CD14-positive monocyte (primary cell): ENCODE measurements around the gene RUNX2. TPM values are rescaled to one million over a fixed set of nuclear protein-coding genes. Genes with fewer than 3 reads are reported as not detected.

Source experiments
- DNase-seq, 3 donors: peaks; one replicate each; pipeline ENCODE4 v3.0.0-alpha.2; 2011 to 2022
- H2AFZ ChIP-seq: 2 replicates; pipeline ENCODE4 v1.6.0; 2012; ENCODE audit warnings: mild to moderate bottlenecking, low read depth, low read length, inconsistent platforms; ENCODE audit not compliant: insufficient read depth, poor library complexity, severe bottlenecking
- H3K27ac ChIP-seq, 2 donors: 1 replicate in 1 of 2; 2 replicates in 1 of 2; pipeline ENCODE4 v1.5.1; 2012 to 2013; ENCODE audit warnings: low read length in 2 of 2, control low read depth in 1 of 2, inconsistent platforms in 1 of 2, low read depth in 1 of 2, mild to moderate bottlenecking in 1 of 2
- H3K27me3 ChIP-seq, 2 donors: one replicate each; pipeline versions ENCODE4 v1.6.0 to v1.6.1; 2011 to 2013; ENCODE audit warnings: low read length in 2 of 2; ENCODE audit not compliant: control insufficient read depth in 2 of 2, insufficient read depth in 2 of 2
- H3K36me3 ChIP-seq, 2 donors: replicated peaks in 1 of 2; 1 replicate in 1 of 2; 2 replicates in 1 of 2; pipeline versions ENCODE4 v1.5.1 to v1.6.1; 2012 to 2013; ENCODE audit warnings: low read length in 2 of 2, control low read depth in 1 of 2, inconsistent platforms in 1 of 2, mild to moderate bottlenecking in 1 of 2; ENCODE audit not compliant: insufficient read depth in 2 of 2, control insufficient read depth in 1 of 2
- H3K4me1 ChIP-seq, 2 donors: 1 replicate in 1 of 2; 2 replicates in 1 of 2; pipeline versions ENCODE4 v1.5.1 to v1.6.1; 2012 to 2013; ENCODE audit warnings: low read length in 2 of 2, control low read depth in 1 of 2, inconsistent platforms in 1 of 2, mild to moderate bottlenecking in 1 of 2, moderate library complexity in 1 of 2; ENCODE audit not compliant: insufficient read depth in 2 of 2, control insufficient read depth in 1 of 2
- H3K4me2 ChIP-seq: replicated peaks from 2 replicates; pipeline ENCODE3; 2012; ENCODE audit warnings: low read length, moderate library complexity, mild to moderate bottlenecking; ENCODE audit not compliant: poor library complexity, severe bottlenecking; ENCODE audit errors: extremely low read depth
- H3K4me3 ChIP-seq, 3 experiments: fragments of 200-600 bp in 1 of 3; sonication (generic) in 1 of 3; replicated peaks in 1 of 3; 1 replicate in 2 of 3; 2 replicates in 1 of 3; pipeline ENCODE4 v1.5.1; 2011 to 2013; ENCODE audit warnings: low read length in 3 of 3, mild to moderate bottlenecking in 3 of 3, control low read depth in 2 of 3, low read depth in 2 of 3, inconsistent platforms in 1 of 3, moderate library complexity in 1 of 3
- H3K79me2 ChIP-seq: 2 replicates; pipeline ENCODE4 v1.6.0; 2012; ENCODE audit warnings: mild to moderate bottlenecking, control low read depth, inconsistent platforms, low read length, moderate library complexity; ENCODE audit not compliant: insufficient read depth
- H3K9ac ChIP-seq: 2 replicates; pipeline ENCODE4 v1.6.0; 2017; ENCODE audit warnings: low read length, mild to moderate bottlenecking; ENCODE audit not compliant: insufficient read depth, poor library complexity, severe bottlenecking
- H3K9me3 ChIP-seq, 2 donors: replicated peaks in 1 of 2; 1 replicate in 1 of 2; 2 replicates in 1 of 2; pipeline versions ENCODE4 v1.5.1 to v1.6.1; 2012 to 2013; ENCODE audit warnings: low read length in 2 of 2, control low read depth in 1 of 2; ENCODE audit not compliant: control insufficient read depth in 1 of 2, insufficient read depth in 1 of 2
- H4K20me1 ChIP-seq: 2 replicates; pipeline ENCODE4 v1.6.0; 2012; ENCODE audit warnings: mild to moderate bottlenecking, low read length, control low read depth, moderate library complexity; ENCODE audit not compliant: insufficient read depth
- H3K27ac Mint-ChIP-seq, 7 donors: one replicate each; pipeline ENCODE4 v1.8.0; 2020; ENCODE audit warnings: mild to moderate bottlenecking in 7 of 7, mixed read lengths in 7 of 7, moderate library complexity in 6 of 7, inconsistent platforms in 2 of 7
- H3K27me3 Mint-ChIP-seq, 3 donors: one replicate each; pipeline ENCODE4 v1.8.0; 2021 to 2022; ENCODE audit warnings: low read depth in 3 of 3, mild to moderate bottlenecking in 3 of 3, mixed read lengths in 3 of 3, moderate library complexity in 3 of 3, inconsistent platforms in 1 of 3
- H3K36me3 Mint-ChIP-seq, 2 donors: one replicate each; pipeline ENCODE4 v1.8.0; 2020; ENCODE audit warnings: mixed read lengths in 2 of 2, inconsistent platforms in 1 of 2, mild to moderate bottlenecking in 1 of 2
- H3K4me1 Mint-ChIP-seq: one replicate; pipeline ENCODE4 v1.8.0; 2020; ENCODE audit warnings: mild to moderate bottlenecking, mixed read lengths
- H3K4me3 Mint-ChIP-seq, 2 donors: one replicate each; pipeline ENCODE4 v1.8.0; 2020; ENCODE audit warnings: mild to moderate bottlenecking in 2 of 2, mixed read lengths in 2 of 2, moderate library complexity in 1 of 2
- H3K9me3 Mint-ChIP-seq, 7 donors: one replicate each; pipeline ENCODE4 v1.8.0; 2020 to 2022; ENCODE audit warnings: mixed read lengths in 7 of 7, mild to moderate bottlenecking in 6 of 7, moderate library complexity in 6 of 7, inconsistent platforms in 2 of 7
- WGBS: methylation state at CpG from one replicate; pipeline ENCODE4 v1.1.5; 2013; ENCODE audit warnings: missing lambda C conversion rate; ENCODE audit not compliant: insufficient coverage; 5-methylcytosine and 5-hydroxymethylcytosine counted together
- intact Hi-C, 2 donors: fragments of 100-400 bp; cut with micrococcal nuclease; formaldehyde crosslinking; loops; one replicate each; pipeline versions ENCODE4 v1.15.0 to v1.15.1; 2023
- polyA plus RNA-seq, 3 donors: library from polyadenylated mRNA; depleted of rRNA in 1 of 3; unstranded in 2 of 3; stranded (reverse) in 1 of 3; fragments of 300-500 nt in 2 of 3; fragments of >200 nt in 1 of 3; fragmentation: Illumina TruSeq in 2 of 3; gene quantifications; 1 replicate in 2 of 3; 2 replicates in 1 of 3; pipeline ENCODE4 v1.2.3, GENCODE V29; 2012 to 2021
- TF ChIP-seq, protein P1 (sequence below): fragments of 200-600 bp; IDR thresholded peaks from one replicate; pipeline ENCODE4 v1.8.0; 2022; ENCODE audit warnings: antibody characterized with exemption, mild to moderate bottlenecking

RUNX2 gene
- polyA plus RNA-seq, 3 donors = 1.3 to 5.0 (median 2.5) TPM

DNA sequence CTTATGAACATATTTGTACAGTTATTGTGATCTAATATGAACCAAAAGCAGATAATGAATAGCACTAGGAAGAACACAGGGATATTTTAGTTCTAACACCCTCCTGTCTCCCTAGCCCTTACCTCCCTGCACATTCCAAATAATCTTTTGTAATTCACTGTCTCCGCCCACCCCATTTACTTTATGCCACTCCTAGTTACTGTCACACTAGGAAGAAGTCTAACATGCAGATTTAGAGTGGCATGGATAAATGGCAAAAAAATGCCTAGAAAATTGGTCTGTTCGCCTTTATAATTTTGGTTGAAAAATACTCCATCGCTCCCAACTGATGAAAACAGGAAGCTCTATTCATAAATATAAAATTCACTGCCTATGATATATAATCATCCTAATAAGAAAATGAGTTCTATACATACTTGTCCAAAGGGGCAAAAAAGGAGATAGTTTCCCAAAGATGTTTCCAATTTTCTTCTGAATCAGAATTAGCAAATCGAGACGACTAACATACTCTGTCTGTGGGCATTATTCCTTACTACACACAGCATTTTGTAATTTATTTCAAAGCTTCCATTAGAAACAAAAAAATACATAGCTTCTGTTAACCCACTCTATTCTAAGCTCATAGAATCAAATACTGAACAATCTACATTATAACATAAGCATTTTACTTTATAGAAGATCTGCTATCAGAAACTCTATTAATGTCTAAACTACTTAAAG lies 1.3 kb upstream of the RUNX2 start:
- intact Hi-C loops = no loop called here
- no peaks in the 10 kb centered on the region for H3K9me3 Mint-ChIP-seq
- Histone ChIP-seq H4K20me1 (no peaks in the 10 kb centered on the region), H3K27ac (no peak overlapping the region), H3K36me3 (no peaks in the 10 kb centered on the region), H3K9me3 (no peaks in the 10 kb centered on the region), H3K4me2 (no peak overlapping the region), H3K4me1 (peaks cover 0 to 2% of the 10 kb centered on the region in 2 donors), H3K9ac (no peak overlapping the region), H3K27me3 (no peaks in the 10 kb centered on the region), H2AFZ (no peak overlapping the region), H3K79me2 (no peaks in the 10 kb centered on the region), H3K4me3 (no peak overlapping the region)
- no CpG with 5 or more reads among the region's 5 CpGs for WGBS
- H3K36me3 Mint-ChIP-seq = no peaks in the 10 kb centered on the region
- H3K4me3 Mint-ChIP-seq = no peak overlapping the region
- H3K27me3 Mint-ChIP-seq = peaks cover 0 to 1% (median 0%) of the 10 kb centered on the region in 3 donors
- H3K4me1 Mint-ChIP-seq = peaks cover 31% of the 10 kb centered on the region
- DNase-seq = no peak
- H3K27ac Mint-ChIP-seq = no peak overlapping the region
- TF ChIP-seq, protein P1, sequence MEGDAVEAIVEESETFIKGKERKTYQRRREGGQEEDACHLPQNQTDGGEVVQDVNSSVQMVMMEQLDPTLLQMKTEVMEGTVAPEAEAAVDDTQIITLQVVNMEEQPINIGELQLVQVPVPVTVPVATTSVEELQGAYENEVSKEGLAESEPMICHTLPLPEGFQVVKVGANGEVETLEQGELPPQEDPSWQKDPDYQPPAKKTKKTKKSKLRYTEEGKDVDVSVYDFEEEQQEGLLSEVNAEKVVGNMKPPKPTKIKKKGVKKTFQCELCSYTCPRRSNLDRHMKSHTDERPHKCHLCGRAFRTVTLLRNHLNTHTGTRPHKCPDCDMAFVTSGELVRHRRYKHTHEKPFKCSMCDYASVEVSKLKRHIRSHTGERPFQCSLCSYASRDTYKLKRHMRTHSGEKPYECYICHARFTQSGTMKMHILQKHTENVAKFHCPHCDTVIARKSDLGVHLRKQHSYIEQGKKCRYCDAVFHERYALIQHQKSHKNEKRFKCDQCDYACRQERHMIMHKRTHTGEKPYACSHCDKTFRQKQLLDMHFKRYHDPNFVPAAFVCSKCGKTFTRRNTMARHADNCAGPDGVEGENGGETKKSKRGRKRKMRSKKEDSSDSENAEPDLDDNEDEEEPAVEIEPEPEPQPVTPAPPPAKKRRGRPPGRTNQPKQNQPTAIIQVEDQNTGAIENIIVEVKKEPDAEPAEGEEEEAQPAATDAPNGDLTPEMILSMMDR = no peak

- DNase-seq = no peak
- H3K4me3 Mint-ChIP-seq = peak overlapping the region in 1 of 2 donors; percentile 50
- H3K4me1 ChIP-seq = no peaks in the 10 kb centered on the region
- H3K9me3 Mint-ChIP-seq = no peaks in the 10 kb centered on the region
- H3K27ac Mint-ChIP-seq = no peak overlapping the region
- H3K79me2 ChIP-seq = no peaks in the 10 kb centered on the region
- intact Hi-C loops = no loop called here
- H3K27ac ChIP-seq = no peak overlapping the region
- peaks cover 0 to 1% (median 0%) of the 10 kb centered on the region in 3 donors for H3K27me3 Mint-ChIP-seq
- peak overlapping the region; percentile 39 for H2AFZ ChIP-seq
- no peaks in the 10 kb centered on the region for H3K27me3 ChIP-seq
- TF ChIP-seq, protein P1 = no peak
- no peaks in the 10 kb centered on the region for H4K20me1 ChIP-seq
- no peaks in the 10 kb centered on the region for H3K36me3 Mint-ChIP-seq
- peaks cover 23% of the 10 kb centered on the region for H3K4me1 Mint-ChIP-seq
- H3K9ac ChIP-seq = no peak overlapping the region
- H3K36me3 ChIP-seq = no peaks in the 10 kb centered on the region
- H3K4me2 ChIP-seq = peak overlapping the region; percentile 8
- H3K4me3 ChIP-seq = peak overlapping the region in 1 of 3 experiments; percentile 46
- no peaks in the 10 kb centered on the region for H3K9me3 ChIP-seq
These were observed 393 bp downstream of the RUNX2 start for GRCh38 chr6:45328523-45328922.
